Loucy (cell line): ENCODE measurements around the gene MATCAP1.

Experiments used
- H2AFZ ChIP-seq: fragments of 200-600 bp; sonication (generic); 2 replicates; pipeline ENCODE4 v1.6.0; 2016; ENCODE audit warnings: antibody characterized with exemption, mild to moderate bottlenecking, low read length, moderate library complexity
- H3F3A ChIP-seq: fragments of 200-600 bp; 2 replicates; pipeline ENCODE4 v1.6.0; 2016; ENCODE audit warnings: antibody characterized with exemption, low read depth, mild to moderate bottlenecking
- H3K27me3 ChIP-seq: fragments of 200-600 bp; sonication (generic); 2 replicates; pipeline ENCODE4 v1.6.1; 2014; ENCODE audit warnings: low read length, mild to moderate bottlenecking; ENCODE audit not compliant: insufficient read depth, poor library complexity, severe bottlenecking
- H3K36me3 ChIP-seq: fragments of 200-600 bp; sonication (generic); 2 replicates; pipeline ENCODE4 v1.6.1; 2016; ENCODE audit warnings: low read length; ENCODE audit not compliant: insufficient read depth
- H3K4me1 ChIP-seq: fragments of 200-600 bp; sonication (generic); 2 replicates; pipeline ENCODE4 v1.5.1; 2014; ENCODE audit warnings: low read length, mild to moderate bottlenecking; ENCODE audit not compliant: insufficient read depth, poor library complexity, severe bottlenecking
- H3K4me2 ChIP-seq: fragments of 200-600 bp; sonication (generic); 2 replicates; pipeline ENCODE4 v1.6.0; 2014; ENCODE audit warnings: antibody characterized with exemption, low read length, low read depth, mild to moderate bottlenecking; ENCODE audit not compliant: poor library complexity, severe bottlenecking
- H3K4me3 ChIP-seq: fragments of 200-600 bp; sonication (generic); 2 replicates; pipeline ENCODE4 v1.5.1; 2014; ENCODE audit warnings: low read length, mild to moderate bottlenecking, mixed read lengths; ENCODE audit not compliant: poor library complexity, severe bottlenecking
- H3K79me2 ChIP-seq: fragments of 200-600 bp; sonication (generic); 2 replicates; pipeline ENCODE4 v1.6.1; 2014; ENCODE audit warnings: low read length; ENCODE audit not compliant: insufficient read depth
- H3K9ac ChIP-seq: fragments of 200-600 bp; sonication (generic); 2 replicates; pipeline ENCODE4 v1.6.0; 2014; ENCODE audit warnings: mild to moderate bottlenecking, low read depth, low read length, moderate library complexity; ENCODE audit not compliant: poor library complexity, severe bottlenecking
- H3K9me2 ChIP-seq: fragments of 200-600 bp; sonication (generic); replicated peaks from 2 replicates; pipeline ENCODE4 v1.6.1; 2016; ENCODE audit warnings: low read depth, low read length, mixed read lengths
- H3K9me3 ChIP-seq: fragments of 200-600 bp; sonication (generic); 2 replicates; pipeline ENCODE4 v1.6.1; 2014; ENCODE audit warnings: mild to moderate bottlenecking, antibody characterized with exemption, low read length, low read depth; ENCODE audit not compliant: insufficient read depth
- H4K20me1 ChIP-seq: fragments of 200-600 bp; sonication (generic); 2 replicates; pipeline ENCODE4 v1.6.0; 2014; ENCODE audit warnings: antibody characterized with exemption, low read length, mild to moderate bottlenecking; ENCODE audit not compliant: insufficient read depth, poor library complexity, severe bottlenecking
- CTCF ChIP-seq: fragments of 200-600 bp; sonication (generic); conservative IDR thresholded peaks from 2 replicates; pipeline ENCODE4 v1.5.1; 2014; ENCODE audit warnings: mild to moderate bottlenecking, antibody characterized with exemption, low read length
- EZH2phosphoT487 ChIP-seq: fragments of 200-600 bp; IDR thresholded peaks from 2 replicates; pipeline ENCODE4 v1.6.1; 2018; ENCODE audit warnings: antibody characterized with exemption, mild to moderate bottlenecking, moderate library complexity, borderline replicate concordance

MATCAP1 gene

GRCh38 chr16:67150047-67150832, 33.5 kb downstream of the MATCAP1 start:
- Histone ChIP-seq H3K27me3 (no peaks in the 10 kb centered on the region), H3K4me1 (no peaks in the 10 kb centered on the region), H3K4me2 (peak overlapping the region; percentile 63), H3K9me2 (no peaks in the 10 kb centered on the region), H4K20me1 (no peaks in the 10 kb centered on the region), H3K9ac (peak overlapping the region; percentile 46), H3K4me3 (peak overlapping the region; percentile 71), H3K9me3 (no peaks in the 10 kb centered on the region), H3K36me3 (peaks cover 33% of the 10 kb centered on the region; the same call in 1 of the 2 replicates), H3F3A (no peaks in the 10 kb centered on the region), H3K79me2 (no peaks in the 10 kb centered on the region), H2AFZ (0 out of 2 replicates have a peak overlapping the region, but pooled peaks have one; percentile 27)
- no peak for TF ChIP-seq EZH2phosphoT487

GRCh38 chr16:67149276-67150046, 34.3 kb downstream of the MATCAP1 start:
- Histone ChIP-seq H3K9ac (no peak overlapping the region), H3K36me3 (peaks cover 41% of the 10 kb centered on the region; the same call in 1 of the 2 replicates), H3K9me3 (no peaks in the 10 kb centered on the region), H3K9me2 (no peaks in the 10 kb centered on the region), H3K4me2 (no peak overlapping the region), H3K4me1 (no peaks in the 10 kb centered on the region), H3F3A (no peaks in the 10 kb centered on the region), H3K79me2 (no peaks in the 10 kb centered on the region), H4K20me1 (no peaks in the 10 kb centered on the region), H2AFZ (no peak overlapping the region), H3K4me3 (no peak overlapping the region), H3K27me3 (no peaks in the 10 kb centered on the region)
- TF ChIP-seq CTCF (no peak), EZH2phosphoT487 (no peak)

GRCh38 chr16:67148656-67149275, 35.0 kb downstream of the MATCAP1 start:
- H2AFZ ChIP-seq: no peak overlapping the region
- H3F3A ChIP-seq: no peaks in the 10 kb centered on the region
- no peak overlapping the region for H3K4me3 ChIP-seq
- no peaks in the 10 kb centered on the region for H3K27me3 ChIP-seq
- no peak overlapping the region for H3K4me2 ChIP-seq
- no peaks in the 10 kb centered on the region for H3K9me2 ChIP-seq
- peaks cover 47% of the 10 kb centered on the region; the same call in 1 of the 2 replicates for H3K36me3 ChIP-seq
- H3K4me1 ChIP-seq: no peaks in the 10 kb centered on the region
- no peak for TF ChIP-seq CTCF
- no peaks in the 10 kb centered on the region for H4K20me1 ChIP-seq
- no peak overlapping the region for H3K9ac ChIP-seq
- no peaks in the 10 kb centered on the region for H3K9me3 ChIP-seq
- H3K79me2 ChIP-seq: no peaks in the 10 kb centered on the region
